ENCODE results near the gene TBC1D22B.

The TBC1D22B gene

DNA sequence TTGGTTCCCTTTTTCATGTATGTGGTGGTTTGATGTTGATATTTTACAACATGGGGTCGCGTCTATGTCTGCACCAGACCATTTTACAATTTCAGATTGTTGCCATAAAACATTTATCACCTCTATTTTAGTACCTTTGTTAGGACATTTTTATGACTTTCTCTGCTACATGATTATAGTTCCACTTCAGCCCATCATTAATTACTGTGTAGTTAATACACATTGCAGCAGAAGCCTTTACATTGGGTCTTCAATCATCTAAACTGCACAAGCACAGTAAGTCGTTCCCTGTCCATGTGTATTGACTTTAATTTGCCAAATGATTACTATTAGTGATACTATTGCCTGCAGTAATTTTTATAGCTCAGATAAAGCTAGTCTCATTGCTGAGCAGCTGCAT, 16.1 kb downstream of the TBC1D22B start:
- H3K4me3 ChIP-seq (ENCODE audit: low read depth, low read length) = no peak overlapping the region
- no peak for TF ChIP-seq MYC (IDR thresholded peaks at IDR 0.05; ENCODE audit: low read depth, low read length)
- no peak for TF ChIP-seq POLR2A (IDR thresholded peaks at IDR 0.05; ENCODE audit: extremely low read depth, insufficient read length)
- DNase-seq (ENCODE audit: low read depth) = peak; percentile 23

DNA sequence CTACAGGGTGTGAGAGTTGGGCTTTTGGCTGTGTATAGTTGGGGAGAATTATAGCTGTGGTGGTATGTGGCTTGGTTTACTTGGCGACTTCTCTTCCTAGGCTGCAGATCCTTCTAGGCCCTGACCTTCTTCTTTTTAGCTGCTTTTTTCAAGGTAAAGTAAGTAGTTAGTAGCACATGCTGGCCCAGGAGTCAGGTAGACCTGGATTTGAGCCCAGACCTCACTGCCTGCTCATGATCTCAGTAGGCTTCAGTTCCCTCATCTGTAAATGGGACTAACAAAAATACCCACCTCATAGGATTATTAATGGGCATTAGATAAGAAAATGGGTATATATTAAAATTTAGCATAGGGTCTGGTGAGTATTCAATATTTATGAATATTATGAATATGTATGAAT, 17.8 kb downstream of the TBC1D22B start:
- TF ChIP-seq POLR2A (IDR thresholded peaks at IDR 0.05; ENCODE audit: extremely low read depth, insufficient read length) (no peak), MYC (IDR thresholded peaks at IDR 0.05; ENCODE audit: low read depth, low read length) (no peak), CTCF (IDR thresholded peaks at IDR 0.05; ENCODE audit: low read depth, low read length) (no peak), MAX (IDR thresholded peaks at IDR 0.05; ENCODE audit: low read depth, low read length) (no peak)
- no peak overlapping the region for H3K4me3 ChIP-seq (ENCODE audit: low read depth, low read length)
- no peak for DNase-seq (ENCODE audit: low read depth)

DNA sequence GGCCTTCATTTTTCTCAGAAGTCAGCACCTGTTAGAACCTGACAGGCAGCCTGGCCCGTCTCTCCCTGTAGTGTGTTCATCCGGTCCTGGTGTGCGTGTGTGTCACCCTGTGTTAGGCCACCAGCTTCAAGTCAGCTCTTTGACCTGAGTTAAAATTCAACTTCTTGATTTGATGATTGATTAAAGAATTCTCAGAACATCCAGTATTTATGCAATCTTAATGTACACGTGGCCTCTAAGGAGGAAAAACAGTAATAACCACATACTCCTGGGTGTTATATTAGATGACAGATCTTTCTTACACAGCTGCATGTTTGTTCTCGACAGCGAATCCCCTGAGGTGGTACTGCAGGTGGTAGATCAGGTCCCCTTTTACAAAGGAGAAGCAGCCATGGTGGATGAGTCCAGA, 19.4 kb downstream of the TBC1D22B start:
- no peak overlapping the region for H3K4me3 ChIP-seq (ENCODE audit: low read depth, low read length)
- no peak for DNase-seq (ENCODE audit: low read depth)
- TF ChIP-seq MYC (IDR thresholded peaks at IDR 0.05; ENCODE audit: low read depth, low read length) (no peak), MAX (IDR thresholded peaks at IDR 0.05; ENCODE audit: low read depth, low read length) (0 out of 2 replicates have a peak, but pooled peaks have one; percentile 24)

GRCh38 chr6:37279366-37280134, 22.0 kb downstream of the TBC1D22B start:
- no peak overlapping the region for H3K4me3 ChIP-seq (ENCODE audit: low read depth, low read length)
- peak; percentile 94 for DNase-seq (ENCODE audit: low read depth)
- TF ChIP-seq CTCF (IDR thresholded peaks at IDR 0.05; ENCODE audit: low read depth, low read length) = no peak
- TF ChIP-seq MAX (IDR thresholded peaks at IDR 0.05; ENCODE audit: low read depth, low read length) = peak; percentile 34; the same call in 1 of the 2 replicates
- TF ChIP-seq POLR2A (IDR thresholded peaks at IDR 0.05; ENCODE audit: extremely low read depth, insufficient read length) = no peak
- peak; percentile 64 for TF ChIP-seq MYC (IDR thresholded peaks at IDR 0.05; ENCODE audit: low read depth, low read length)

DNA sequence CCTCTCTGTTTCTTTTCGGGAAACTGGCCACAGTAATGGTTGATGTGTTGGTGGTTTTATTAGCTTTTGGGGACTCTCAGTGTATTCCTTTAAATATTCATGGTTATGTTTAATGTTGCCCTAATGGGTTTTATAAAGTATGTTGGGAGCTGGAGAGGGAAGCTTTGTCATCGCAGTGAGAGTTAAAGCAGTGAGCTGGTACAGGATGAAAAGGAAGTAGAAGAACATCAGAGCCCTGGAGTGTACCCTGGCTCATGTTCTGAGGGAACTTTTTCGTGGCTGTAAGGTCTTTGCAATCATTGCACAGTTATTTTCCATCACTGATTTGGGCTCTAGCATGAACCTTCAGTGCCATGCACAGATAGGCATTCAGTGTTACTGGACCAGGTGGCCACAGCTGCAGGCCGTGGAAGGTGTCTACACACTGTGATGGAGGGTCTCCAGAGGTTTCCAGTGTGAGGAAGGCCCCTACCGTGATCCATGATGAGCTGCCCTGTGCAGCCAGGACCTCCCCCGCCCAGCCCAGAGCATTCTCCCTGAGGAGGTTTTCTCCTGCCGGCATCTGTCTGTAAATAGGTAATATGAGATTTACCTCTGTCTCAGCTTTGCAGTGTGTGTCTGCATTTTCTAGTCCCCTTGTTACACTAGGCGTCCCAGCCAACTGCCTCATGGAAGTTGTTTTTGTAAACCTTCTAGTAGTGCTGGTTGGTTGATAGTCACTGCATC, 22.8 kb downstream of the TBC1D22B start:
- no peak overlapping the region for H3K4me3 ChIP-seq (ENCODE audit: low read depth, low read length)
- no peak for DNase-seq (ENCODE audit: low read depth)
- no peak for TF ChIP-seq MYC (IDR thresholded peaks at IDR 0.05; ENCODE audit: low read depth, low read length)
- no peak for TF ChIP-seq MAX (IDR thresholded peaks at IDR 0.05; ENCODE audit: low read depth, low read length)
- no peak for TF ChIP-seq CTCF (IDR thresholded peaks at IDR 0.05; ENCODE audit: low read depth, low read length)
- TF ChIP-seq POLR2A (IDR thresholded peaks at IDR 0.05; ENCODE audit: extremely low read depth, insufficient read length) = no peak

DNA sequence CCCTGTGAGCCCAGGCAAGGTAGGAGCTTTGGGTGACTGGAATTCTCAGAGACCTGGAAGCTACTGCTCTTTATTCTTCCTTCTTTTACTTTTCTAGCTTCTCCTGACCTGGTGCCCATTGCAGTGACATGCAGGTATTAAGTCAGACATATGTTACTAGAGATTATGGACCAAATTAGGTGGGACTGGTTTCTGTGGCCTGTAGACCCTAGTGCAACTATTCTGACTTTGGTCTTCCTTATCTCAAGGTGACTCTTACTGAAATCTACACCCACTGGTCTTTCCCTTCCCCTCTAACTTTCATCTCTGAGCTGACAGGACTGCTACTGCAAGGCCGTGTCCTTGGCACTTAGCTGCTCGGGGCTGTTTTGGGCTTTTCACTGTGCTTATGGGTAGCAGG, 24.8 kb downstream of the TBC1D22B start:
- no peak for DNase-seq (ENCODE audit: low read depth)
- no peak overlapping the region for H3K4me3 ChIP-seq (ENCODE audit: low read depth, low read length)
- no peak for TF ChIP-seq POLR2A (IDR thresholded peaks at IDR 0.05; ENCODE audit: extremely low read depth, insufficient read length)
- no peak for TF ChIP-seq MYC (IDR thresholded peaks at IDR 0.05; ENCODE audit: low read depth, low read length)
- no peak for TF ChIP-seq CTCF (IDR thresholded peaks at IDR 0.05; ENCODE audit: low read depth, low read length)
- no peak for TF ChIP-seq MAX (IDR thresholded peaks at IDR 0.05; ENCODE audit: low read depth, low read length)
